Measurements from ENCODE around the gene ZNF211. TPM values are rescaled to one million over a fixed set of nuclear protein-coding genes. Genes with fewer than 3 reads are reported as not detected.

ZNF211 gene
- total RNA-seq = 8.3 and 8.4 TPM in 2 replicates

DNA sequence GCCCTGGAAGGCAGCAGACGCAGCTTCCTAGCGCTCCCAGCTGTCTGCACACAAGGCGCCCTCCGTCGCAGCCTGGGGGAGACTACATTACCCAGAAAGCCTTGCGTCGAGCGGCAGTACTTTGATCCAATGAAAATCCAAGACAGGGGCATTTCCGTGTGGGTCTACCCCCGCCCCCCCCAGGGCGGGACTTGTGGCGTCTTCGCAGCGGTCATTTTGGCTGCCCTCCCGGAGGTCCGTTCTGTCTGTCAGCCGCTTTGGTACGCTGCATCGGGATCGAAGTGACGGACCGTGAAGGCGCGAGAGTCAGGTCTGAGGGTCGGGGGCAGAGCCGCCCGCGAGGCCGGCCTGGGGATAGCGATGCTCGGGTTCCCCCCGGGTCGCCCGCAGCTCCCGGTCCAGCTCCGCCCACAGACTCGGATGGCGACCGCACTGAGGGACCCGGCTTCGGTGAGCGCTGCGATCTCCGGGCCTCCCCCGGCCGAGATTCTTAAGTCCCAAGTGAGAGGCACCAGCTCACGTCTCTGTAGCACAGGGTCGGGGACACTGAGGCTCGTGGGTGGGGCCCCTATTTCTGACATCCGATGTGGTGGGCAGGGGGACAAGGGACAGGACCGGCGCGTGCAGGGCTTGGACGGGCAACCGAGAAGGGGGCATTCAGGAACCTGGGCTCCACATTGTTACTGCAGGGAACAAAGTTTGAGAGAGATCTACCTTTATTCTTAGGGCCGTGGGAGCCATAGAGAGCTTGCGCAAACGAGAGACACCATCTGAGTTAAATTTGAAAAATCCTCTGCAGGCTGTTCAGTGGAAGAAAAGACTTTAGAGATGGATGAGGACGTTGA, at the start of gene ZNF211:
TSS of gene ZNF211 (plus strand) at position 182 of the 845 bp plus-strand sequence. CDS start at position 361, 179 bp downstream.
- peak within 1 kb of the TSS; percentile 78 for H3K27ac Mint-ChIP-seq
- H3K4me3 Mint-ChIP-seq = peak within 1 kb of the TSS; percentile 89
- H3K27me3 Mint-ChIP-seq (ENCODE audit: insufficient read depth) = no peaks in the 10 kb centered on the region
- H3K4me1 Mint-ChIP-seq (ENCODE audit: low read depth) = peaks cover 19% of the 10 kb centered on the region
- H3K9me3 Mint-ChIP-seq = peaks cover 47% of the 10 kb centered on the region
- peaks cover 38% of the 10 kb centered on the region for H3K36me3 Mint-ChIP-seq (ENCODE audit: low read depth)
- intact Hi-C loops (cut with micrococcal nuclease) = loop anchor here (1.0 to 5.0 kb wide), 13 partner anchors 19 to 522 kb away; partner anchors contain the start of genes TRAPPC2B, ZNF134, ZNF17 and ZNF264
- peak; percentile 80 for DNase-seq (ENCODE audit: low spot score)

DNA sequence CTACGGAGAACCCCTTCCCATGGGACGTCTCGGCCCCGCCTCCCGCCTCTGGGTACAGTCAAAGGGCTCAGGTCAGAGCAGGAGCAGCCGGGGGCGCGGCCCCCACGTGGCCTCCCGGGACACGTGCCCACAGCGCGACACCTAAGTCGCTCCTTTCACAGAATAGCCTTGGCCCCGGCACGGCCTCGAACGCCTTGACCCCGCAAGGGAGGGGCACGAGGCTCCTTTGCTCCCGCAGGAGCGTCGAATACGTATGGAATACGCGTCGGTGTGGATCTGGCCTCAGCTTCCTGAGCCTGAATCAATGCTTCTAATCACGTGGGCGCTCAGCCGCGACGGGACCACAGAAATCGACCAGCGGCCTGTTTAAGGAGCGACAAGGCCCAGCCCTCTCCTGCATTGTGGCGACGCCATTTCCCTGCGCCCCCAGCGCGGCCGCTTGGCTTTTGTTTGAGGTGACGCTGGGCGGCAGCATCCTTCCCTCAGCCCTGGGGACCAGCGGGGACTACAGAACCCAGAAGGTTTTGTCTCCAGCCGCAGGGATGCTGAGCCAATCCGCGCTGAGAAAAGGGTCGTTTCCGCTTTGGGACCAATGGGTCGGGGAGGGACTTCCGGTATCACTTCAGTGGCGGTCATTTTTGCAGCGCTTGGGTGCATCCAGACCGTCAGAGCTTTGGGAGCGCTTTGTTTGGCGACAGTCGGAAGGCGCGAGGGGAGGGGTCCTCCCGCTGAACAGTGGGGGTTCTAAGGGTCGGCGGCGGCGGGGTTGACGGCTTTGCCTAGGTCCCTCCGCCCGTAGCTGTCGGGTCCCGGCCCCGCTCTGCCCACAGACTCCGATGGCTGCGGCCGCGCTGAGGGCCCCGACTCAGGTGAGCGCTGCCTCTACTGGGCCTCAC, 49.2 kb upstream of the ZNF211 start, which contains the start of gene ZIK1:
TSS of gene ZIK1 (plus strand) at position 625 of the 896 bp plus-strand sequence. CDS start at position 837, 212 bp downstream.
- Mint-ChIP-seq H3K27me3 (ENCODE audit: insufficient read depth) (no peaks in the 10 kb centered on the region), H3K36me3 (ENCODE audit: low read depth) (peaks cover 29% of the 10 kb centered on the region)
- intact Hi-C loops (cut with micrococcal nuclease) = loop anchor here (1.0 kb wide), 1 partner anchor 98 kb away; the partner anchor contains the start of gene ZNF551

DNA sequence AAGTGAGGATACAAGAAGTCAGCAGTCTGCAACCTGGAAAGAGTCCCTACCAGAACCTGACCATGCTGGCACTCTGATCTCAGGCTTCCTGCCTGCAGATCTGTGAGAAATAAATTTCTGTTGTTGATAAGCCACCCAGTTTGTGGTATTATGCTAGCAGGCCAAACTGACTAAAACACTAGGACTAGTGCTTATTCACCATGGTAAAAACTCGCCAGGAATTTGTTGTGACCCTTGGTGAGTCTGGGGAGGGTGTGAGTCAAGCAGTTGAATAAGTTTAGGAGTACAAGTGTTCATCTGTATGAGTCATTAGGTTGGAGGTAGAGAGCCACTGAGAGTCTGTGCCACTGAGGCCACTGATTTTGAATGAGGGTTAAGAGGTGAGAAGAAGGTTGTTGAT, 45.4 kb upstream of the ZNF211 start:
- Mint-ChIP-seq H3K4me3 (no peak overlapping the region), H3K27ac (no peak overlapping the region), H3K4me1 (ENCODE audit: low read depth) (peaks cover 16% of the 10 kb centered on the region), H3K27me3 (ENCODE audit: insufficient read depth) (no peaks in the 10 kb centered on the region), H3K9me3 (peaks cover 77% of the 10 kb centered on the region), H3K36me3 (ENCODE audit: low read depth) (peaks cover 59% of the 10 kb centered on the region)
- no peak for DNase-seq (ENCODE audit: low spot score)
- intact Hi-C loops (cut with micrococcal nuclease) = no loop called here

More for the DNA sequence above, 49.2 kb upstream of the ZNF211 start, which contains the start of gene ZIK1:
- peak; percentile 81 for DNase-seq (ENCODE audit: low spot score)
- Mint-ChIP-seq H3K9me3 (peaks cover 68% of the 10 kb centered on the region), H3K27ac (peak within 1 kb of the TSS; percentile 81), H3K4me1 (ENCODE audit: low read depth) (peaks cover 20% of the 10 kb centered on the region), H3K4me3 (peak within 1 kb of the TSS; percentile 92)

DNA sequence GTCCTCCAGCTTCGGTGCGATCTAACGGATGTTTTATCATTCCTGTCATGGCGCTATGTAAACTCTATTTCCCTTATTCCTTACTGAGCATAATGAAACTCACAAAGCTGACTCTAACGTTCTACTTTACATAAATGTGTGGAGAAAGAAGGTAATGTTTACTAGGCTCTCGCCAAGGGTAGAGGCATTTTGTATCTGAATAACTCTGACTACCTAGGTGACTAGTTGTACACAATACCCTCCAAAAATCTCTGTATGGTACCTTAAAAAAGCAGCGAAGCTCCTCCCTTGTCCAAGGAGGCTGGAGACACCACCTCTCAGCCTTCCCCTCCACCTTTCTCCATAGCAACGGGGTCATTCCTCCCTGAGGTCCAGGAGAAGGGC, 33.6 kb upstream of the ZNF211 start:
- peaks cover 29% of the 10 kb centered on the region for H3K36me3 Mint-ChIP-seq (ENCODE audit: low read depth)

DNA sequence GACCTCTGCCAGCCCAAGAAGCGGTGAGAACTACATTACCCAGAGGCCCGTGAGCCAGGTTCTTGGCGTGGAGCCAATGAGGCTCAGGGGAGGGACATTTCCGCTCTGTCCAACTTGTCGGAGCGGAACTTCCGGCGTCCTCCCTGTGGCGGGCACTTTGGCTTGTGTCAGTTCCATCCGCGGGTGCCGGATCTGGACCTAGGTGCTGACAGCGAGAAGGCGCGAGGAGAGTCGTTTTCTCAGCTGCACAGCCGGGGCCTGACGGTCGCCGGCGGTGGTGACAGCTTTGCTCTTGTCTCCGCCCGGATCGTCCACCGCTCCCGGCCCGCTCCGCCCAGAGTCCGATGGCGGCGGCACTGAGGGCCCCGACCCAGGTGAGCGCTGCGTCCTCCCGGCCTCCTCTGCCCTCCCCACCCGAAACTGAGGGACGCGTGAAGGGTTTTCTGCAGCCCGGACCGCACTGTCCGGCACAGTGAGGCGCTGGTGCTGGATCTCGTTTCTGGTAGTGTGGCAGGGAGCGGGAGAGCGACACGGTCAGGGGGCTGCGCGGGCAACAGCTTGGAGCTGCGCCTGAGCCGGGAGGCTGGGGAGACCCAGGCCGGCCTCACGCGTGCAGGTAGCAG, 33.1 kb upstream of the ZNF211 start, which contains the start of gene ZNF530:
TSS of gene ZNF530 (plus strand) at position 125 of the 623 bp plus-strand sequence. CDS start 4,461 bp downstream, outside the sequence.
- H3K36me3 Mint-ChIP-seq (ENCODE audit: low read depth) = peaks cover 34% of the 10 kb centered on the region
- peak within 1 kb of the TSS; percentile 85 for H3K4me3 Mint-ChIP-seq
- peak within 1 kb of the TSS; percentile 58 for H3K27ac Mint-ChIP-seq
- peaks cover 16% of the 10 kb centered on the region for H3K4me1 Mint-ChIP-seq (ENCODE audit: low read depth)
- H3K27me3 Mint-ChIP-seq (ENCODE audit: insufficient read depth) = no peaks in the 10 kb centered on the region
- peaks cover 61% of the 10 kb centered on the region for H3K9me3 Mint-ChIP-seq
- DNase-seq (ENCODE audit: low spot score) = peak; percentile 78
- intact Hi-C loops (cut with micrococcal nuclease) = loop anchor here (1.0 kb wide), 4 partner anchors 14 to 41 kb away; partner anchors contain the start of genes ZNF134, ZNF211 and ZNF550

More for the DNA sequence above, 33.6 kb upstream of the ZNF211 start:
- DNase-seq (ENCODE audit: low spot score) = no peak
- peak overlapping the region; percentile 85 for H3K4me3 Mint-ChIP-seq
- H3K27me3 Mint-ChIP-seq (ENCODE audit: insufficient read depth) = no peaks in the 10 kb centered on the region
- intact Hi-C loops (cut with micrococcal nuclease) = loop anchor here (1.0 kb wide), 4 partner anchors 15 to 40 kb away; partner anchors contain the start of genes ZNF134, ZNF211 and ZNF550
- H3K27ac Mint-ChIP-seq = peak overlapping the region; percentile 58
- H3K9me3 Mint-ChIP-seq = peaks cover 61% of the 10 kb centered on the region
- peaks cover 16% of the 10 kb centered on the region for H3K4me1 Mint-ChIP-seq (ENCODE audit: low read depth)

DNA sequence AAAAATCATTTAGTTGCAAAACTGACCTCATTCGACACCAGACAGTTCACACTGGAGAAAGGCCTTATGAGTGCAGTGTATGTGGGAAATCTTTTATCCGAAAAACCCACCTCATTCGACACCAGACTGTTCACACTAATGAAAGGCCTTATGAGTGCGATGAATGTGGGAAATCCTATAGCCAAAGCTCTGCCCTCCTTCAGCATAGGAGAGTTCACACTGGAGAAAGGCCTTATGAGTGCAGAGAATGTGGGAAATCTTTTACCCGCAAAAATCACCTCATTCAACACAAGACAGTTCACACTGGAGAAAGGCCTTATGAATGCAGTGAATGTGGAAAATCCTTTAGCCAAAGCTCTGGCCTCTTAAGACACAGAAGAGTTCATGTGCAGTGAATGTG, 26.0 kb upstream of the ZNF211 start:
- Mint-ChIP-seq H3K27me3 (ENCODE audit: insufficient read depth) (no peaks in the 10 kb centered on the region), H3K36me3 (ENCODE audit: low read depth) (peaks cover 53% of the 10 kb centered on the region), H3K9me3 (peaks cover 76% of the 10 kb centered on the region), H3K4me3 (no peak overlapping the region), H3K4me1 (ENCODE audit: low read depth) (no peaks in the 10 kb centered on the region), H3K27ac (no peak overlapping the region)
- intact Hi-C loops (cut with micrococcal nuclease) = no loop called here
- DNase-seq (ENCODE audit: low spot score) = no peak

DNA sequence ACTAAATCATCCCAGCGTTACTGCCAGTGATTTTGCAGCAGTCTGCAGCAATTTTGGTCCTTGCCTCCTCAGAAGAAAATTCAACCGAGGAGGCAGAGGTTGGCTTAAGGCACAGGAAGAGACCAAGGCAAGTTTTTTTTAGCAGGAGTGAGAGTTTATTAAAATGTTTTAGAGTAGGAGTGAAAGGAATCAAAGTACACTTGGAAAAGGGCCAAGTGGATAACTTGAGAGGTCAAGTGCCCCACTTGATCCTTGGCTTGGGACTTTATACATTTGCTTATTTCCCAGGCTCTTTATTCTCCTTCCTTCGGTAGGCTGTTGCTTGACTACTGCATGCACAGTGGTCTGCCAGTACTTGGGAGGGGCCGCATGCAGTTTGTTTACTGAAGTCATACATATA, 21.9 kb upstream of the ZNF211 start:
- peaks cover 36% of the 10 kb centered on the region for H3K36me3 Mint-ChIP-seq (ENCODE audit: low read depth)
- H3K4me1 Mint-ChIP-seq (ENCODE audit: low read depth) = peaks cover 11% of the 10 kb centered on the region
- DNase-seq (ENCODE audit: low spot score) = no peak
- no peak overlapping the region for H3K27ac Mint-ChIP-seq
- intact Hi-C loops (cut with micrococcal nuclease) = loop anchor here (10.0 kb wide), 1 partner anchor 544 kb away; the partner anchor contains the start of gene ZNF329
- H3K4me3 Mint-ChIP-seq = no peak overlapping the region
- no peaks in the 10 kb centered on the region for H3K27me3 Mint-ChIP-seq (ENCODE audit: insufficient read depth)
- H3K9me3 Mint-ChIP-seq = peaks cover 74% of the 10 kb centered on the region

DNA sequence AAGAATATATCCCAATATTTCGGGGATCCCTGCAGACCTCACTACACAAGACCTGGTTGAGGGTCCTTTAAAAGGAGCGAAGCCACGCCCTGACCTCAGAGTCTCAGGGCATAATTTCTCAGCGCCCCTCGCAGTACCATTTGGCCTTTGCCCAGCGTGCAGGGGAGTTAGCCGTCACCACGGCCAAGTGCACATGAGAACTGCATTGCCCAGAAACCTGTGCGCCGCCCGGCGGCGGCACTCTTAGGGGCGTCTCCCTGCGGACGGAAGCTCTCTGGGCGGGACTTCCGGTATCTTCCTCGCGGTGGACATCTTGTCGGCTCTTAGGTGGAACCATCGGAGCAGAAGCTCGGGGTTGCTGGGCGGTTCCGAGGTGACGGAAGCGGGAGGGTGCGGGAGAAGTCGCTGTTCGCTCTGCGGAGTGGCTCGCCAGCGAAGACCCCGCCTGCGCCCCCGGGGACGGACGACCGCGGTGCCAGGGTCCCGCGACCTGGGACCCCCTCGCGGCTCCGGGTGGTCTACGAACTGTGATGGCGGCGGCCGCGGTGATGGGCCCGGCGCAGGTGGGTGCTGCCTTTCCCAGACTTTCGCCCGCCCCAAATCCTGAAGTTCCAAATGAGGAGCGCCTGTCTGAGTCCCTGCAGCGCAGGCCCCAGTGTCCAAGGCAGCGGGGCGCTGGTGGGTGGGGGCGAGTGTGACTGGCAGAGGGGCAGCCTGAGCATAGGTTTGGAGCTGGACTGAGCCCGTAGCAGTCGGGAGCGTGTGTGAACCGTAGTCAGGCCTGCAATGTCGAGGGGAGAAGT, 18.8 kb upstream of the ZNF211 start, which contains the start of gene ZNF134:
TSS of gene ZNF134 (plus strand) at position 302 of the 803 bp plus-strand sequence. CDS start 5,227 bp downstream, outside the sequence.
- peaks cover 71% of the 10 kb centered on the region for H3K9me3 Mint-ChIP-seq
- H3K36me3 Mint-ChIP-seq (ENCODE audit: low read depth) = peaks cover 42% of the 10 kb centered on the region
- H3K27ac Mint-ChIP-seq = peak within 1 kb of the TSS; percentile 78

DNA sequence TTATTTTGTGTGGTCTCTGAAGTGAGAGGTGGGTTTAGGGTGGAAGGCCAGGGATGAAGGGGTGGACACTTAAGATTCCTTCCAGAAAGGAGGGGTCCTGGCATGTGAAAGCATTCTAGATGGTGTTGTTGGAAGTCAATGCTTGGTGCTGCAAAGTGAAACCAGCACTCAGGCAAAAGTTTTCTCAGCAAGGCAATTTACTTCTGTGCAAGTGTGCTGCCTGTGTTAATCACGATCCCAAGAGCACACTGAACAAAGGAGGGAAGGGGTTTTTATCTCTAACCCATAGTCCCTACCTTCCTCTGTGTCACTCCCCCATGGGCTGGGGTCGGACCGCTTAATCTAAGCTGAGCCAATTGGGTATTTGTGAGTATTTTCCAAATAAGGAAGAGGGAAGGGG, 17.6 kb upstream of the ZNF211 start:
- peaks cover 11% of the 10 kb centered on the region for H3K4me1 Mint-ChIP-seq (ENCODE audit: low read depth)
- no peak for DNase-seq (ENCODE audit: low spot score)
- intact Hi-C loops (cut with micrococcal nuclease) = loop anchor here (10.0 kb wide), 1 partner anchor 539 kb away; the partner anchor contains the start of gene ZNF329
- peak overlapping the region; percentile 90 for H3K4me3 Mint-ChIP-seq
- H3K27ac Mint-ChIP-seq = peak overlapping the region; percentile 72
- no peaks in the 10 kb centered on the region for H3K27me3 Mint-ChIP-seq (ENCODE audit: insufficient read depth)
- H3K9me3 Mint-ChIP-seq = peaks cover 83% of the 10 kb centered on the region
- H3K36me3 Mint-ChIP-seq (ENCODE audit: low read depth) = peaks cover 54% of the 10 kb centered on the region

More for the DNA sequence above, 18.8 kb upstream of the ZNF211 start, which contains the start of gene ZNF134:
- H3K4me3 Mint-ChIP-seq = peak within 1 kb of the TSS; percentile 90
- intact Hi-C loops (cut with micrococcal nuclease) = loop anchor here (1.0 to 10.0 kb wide), 12 partner anchors 15 to 541 kb away; partner anchors contain the start of genes ZNF17, ZNF211, ZNF329 and ZNF417
- peaks cover 11% of the 10 kb centered on the region for H3K4me1 Mint-ChIP-seq (ENCODE audit: low read depth)
- DNase-seq (ENCODE audit: low spot score) = peak; percentile 84
- no peaks in the 10 kb centered on the region for H3K27me3 Mint-ChIP-seq (ENCODE audit: insufficient read depth)

DNA sequence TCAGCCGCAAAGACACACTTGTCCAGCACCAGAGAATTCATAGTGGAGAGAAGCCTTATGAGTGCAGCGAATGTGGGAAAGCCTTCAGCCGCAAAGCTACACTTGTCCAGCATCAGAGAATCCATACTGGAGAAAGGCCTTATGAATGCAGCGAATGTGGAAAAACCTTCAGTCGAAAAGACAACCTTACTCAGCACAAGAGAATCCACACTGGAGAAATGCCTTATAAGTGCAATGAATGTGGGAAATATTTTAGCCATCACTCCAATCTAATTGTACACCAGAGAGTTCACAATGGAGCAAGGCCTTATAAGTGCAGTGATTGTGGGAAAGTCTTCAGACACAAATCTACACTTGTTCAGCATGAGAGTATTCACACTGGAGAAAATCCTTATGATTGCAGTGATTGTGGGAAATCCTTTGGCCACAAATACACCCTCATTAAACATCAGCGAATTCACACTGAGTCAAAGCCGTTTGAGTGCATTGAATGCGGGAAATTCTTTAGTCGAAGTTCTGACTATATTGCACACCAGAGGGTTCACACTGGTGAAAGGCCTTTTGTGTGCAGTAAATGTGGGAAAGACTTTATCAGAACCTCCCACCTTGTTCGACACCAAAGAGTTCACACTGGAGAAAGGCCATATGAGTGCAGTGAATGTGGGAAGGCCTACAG, 12.2 kb upstream of the ZNF211 start:
- Mint-ChIP-seq H3K27me3 (ENCODE audit: insufficient read depth) (no peaks in the 10 kb centered on the region), H3K36me3 (ENCODE audit: low read depth) (peaks cover 71% of the 10 kb centered on the region), H3K9me3 (peaks cover 81% of the 10 kb centered on the region), H3K27ac (no peak overlapping the region), H3K4me3 (no peak overlapping the region), H3K4me1 (ENCODE audit: low read depth) (no peaks in the 10 kb centered on the region)
- no peak for DNase-seq (ENCODE audit: low spot score)
- intact Hi-C loops (cut with micrococcal nuclease) = loop anchor here (5.0 kb wide), 1 partner anchor 509 kb away; no protein-coding TSS in a partner anchor

Data from activated T-helper 1 cell treated with anti-CD3 and anti-CD28 coated beads, Interleukin-12 subunit alpha, Interleukin-12 subunit beta, Interleukin-2, Interleukin-4 antibody, amounts not matched to agents 30 ng/mL and 10 ng/mL and 1 ng/mL, durations not matched to agents 14 hours and 24 hours and 36 hours (primary cell).